ENCODE results near the gene MBTD1.

- TF ChIP-seq GATA2 (IDR thresholded peaks at IDR 0.05; ENCODE audit: low read depth, low read length) (no peak), GATA3 (IDR thresholded peaks at IDR 0.05; ENCODE audit: low read depth, low read length) (no peak)
Observed at GRCh38 chr17:51244041-51244440, 15.8 kb downstream of the MBTD1 start.

Data from SH-SY5Y (cell line).